Ectodermal cell (in vitro differentiated cells): ENCODE data around the gene ZFHX3.

Source experiments
- H3K27ac ChIP-seq: 2 replicates; pipeline ENCODE4 v1.7.0; 2013; ENCODE audit warnings: mild to moderate bottlenecking, low read depth, low read length; ENCODE audit not compliant: insufficient read depth, poor library complexity, severe bottlenecking
- H3K27me3 ChIP-seq: 2 replicates; pipeline ENCODE4 v1.7.0; 2013; ENCODE audit warnings: mild to moderate bottlenecking, low read length; ENCODE audit not compliant: insufficient read depth, control insufficient read depth, poor library complexity, severe bottlenecking
- H3K36me3 ChIP-seq: one replicate; pipeline ENCODE4 v1.7.0; 2013; ENCODE audit warnings: low read length; ENCODE audit not compliant: control insufficient read depth, insufficient read depth
- H3K4me1 ChIP-seq: one replicate; pipeline ENCODE4 v1.7.0; 2013; ENCODE audit warnings: low read length; ENCODE audit not compliant: control insufficient read depth, insufficient read depth
- H3K4me3 ChIP-seq: 2 replicates; pipeline ENCODE4 v1.7.0; 2013; ENCODE audit warnings: low read depth, low read length, control low read depth; ENCODE audit not compliant: insufficient read depth
- H3K9me3 ChIP-seq: 2 replicates; pipeline ENCODE4 v1.7.0; 2013; ENCODE audit warnings: mild to moderate bottlenecking, low read length, moderate library complexity; ENCODE audit not compliant: control insufficient read depth
- whole genome bisulfite sequencing, 2 experiments: methylation state at CpG; one replicate each; pipeline ENCODE4 v1.1.7; 2013; ENCODE audit warnings: missing lambda C conversion rate in 2 of 2; 5-methylcytosine and 5-hydroxymethylcytosine counted together

The ZFHX3 gene

DNA sequence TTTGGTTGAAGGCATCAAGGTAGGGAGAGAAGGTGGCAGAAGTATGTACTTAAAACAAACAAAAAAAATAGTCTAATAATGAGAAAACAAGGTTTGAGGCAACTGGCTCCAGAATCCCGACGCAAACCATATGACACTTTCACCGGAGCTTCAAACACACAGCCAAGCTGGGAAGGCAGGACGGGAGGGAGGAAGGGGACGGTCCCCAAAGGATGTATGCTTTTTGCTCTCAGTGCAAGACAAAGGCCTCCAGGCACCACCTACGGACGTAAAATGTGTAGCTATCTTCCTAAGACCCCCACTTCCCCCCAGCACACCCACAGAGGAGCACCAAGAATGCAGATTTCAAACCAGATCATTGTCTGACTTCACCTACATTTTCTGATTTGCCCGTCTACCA is 102.3 kb downstream of the ZFHX3 start:
- Histone ChIP-seq H3K4me1 (peaks cover 24% of the 10 kb centered on the region), H3K27me3 (no peaks in the 10 kb centered on the region), H3K9me3 (no peaks in the 10 kb centered on the region), H3K36me3 (peaks cover 8% of the 10 kb centered on the region), H3K4me3 (no peak overlapping the region), H3K27ac (no peak overlapping the region)
- 87 to 92% methylated on average over 8 of the region's 8 CpGs for WGBS, 2 experiments

DNA sequence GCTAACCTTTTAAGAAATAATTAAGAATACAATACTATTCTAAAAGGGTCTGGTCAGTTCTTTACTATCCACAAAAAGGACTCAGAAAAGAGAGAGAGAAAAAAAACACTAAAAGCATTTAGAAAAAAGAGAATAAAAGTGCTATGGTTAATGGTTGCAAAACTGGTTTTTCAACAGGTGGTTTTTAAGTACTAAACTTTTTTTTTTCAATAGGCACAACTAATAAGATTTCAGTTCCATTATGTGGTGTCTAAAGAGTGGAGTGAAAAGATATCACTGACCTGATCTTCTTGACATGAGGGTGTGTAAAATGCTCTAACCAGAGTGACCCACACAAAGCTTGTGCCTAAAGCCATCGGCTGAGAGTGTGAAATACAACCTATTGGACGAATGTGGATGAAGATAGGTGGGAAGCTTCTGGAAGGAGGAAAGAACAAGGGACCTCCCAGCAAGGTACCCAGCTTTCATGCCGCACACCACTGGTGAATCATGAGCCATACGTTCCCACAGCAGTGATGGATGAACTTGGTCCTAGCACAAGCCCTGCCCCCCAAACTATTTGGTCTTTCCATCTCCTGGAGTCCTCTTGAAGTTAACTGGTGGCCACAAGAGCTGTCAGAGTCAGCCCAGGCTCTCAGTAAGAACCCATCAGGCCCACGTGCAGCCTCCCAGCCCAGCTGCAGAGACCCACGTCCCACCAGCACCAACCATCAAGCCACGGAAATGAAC is 103.0 kb downstream of the ZFHX3 start:
- Histone ChIP-seq H3K9me3 (no peaks in the 10 kb centered on the region), H3K27ac (no peak overlapping the region), H3K4me1 (peaks cover 24% of the 10 kb centered on the region), H3K4me3 (no peak overlapping the region), H3K36me3 (peaks cover under 1% of the 10 kb centered on the region), H3K27me3 (no peaks in the 10 kb centered on the region)
- 86% methylated on average over 7 of the region's 7 CpGs for whole genome bisulfite sequencing, 2 experiments

GRCh38 chr16:72942021-72942420 is 105.9 kb downstream of the ZFHX3 start:
- WGBS, 2 experiments, result 93 to 95% methylated on average over 7 of the region's 7 CpGs
- H3K4me3 ChIP-seq, result no peak overlapping the region

GRCh38 chr16:72940886-72941285 is 107.0 kb downstream of the ZFHX3 start:
- H3K4me3 ChIP-seq, result no peak overlapping the region
- no peaks in the 10 kb centered on the region for H3K27me3 ChIP-seq
- H3K9me3 ChIP-seq, result no peaks in the 10 kb centered on the region
- WGBS, 2 experiments, result 91 to 98% methylated on average over 5 of the region's 5 CpGs
- H3K4me1 ChIP-seq, result peaks cover 20% of the 10 kb centered on the region
- H3K36me3 ChIP-seq, result no peaks in the 10 kb centered on the region
- H3K27ac ChIP-seq, result no peak overlapping the region

More at GRCh38 chr16:72942021-72942420, 105.9 kb downstream of the ZFHX3 start:
- no peaks in the 10 kb centered on the region for H3K27me3 ChIP-seq
- no peaks in the 10 kb centered on the region for H3K36me3 ChIP-seq
- H3K27ac ChIP-seq, result no peak overlapping the region
- H3K9me3 ChIP-seq, result no peaks in the 10 kb centered on the region
- peaks cover 26% of the 10 kb centered on the region for H3K4me1 ChIP-seq

GRCh38 chr16:72939247-72939646 is 108.7 kb downstream of the ZFHX3 start:
- Histone ChIP-seq H3K9me3 (no peaks in the 10 kb centered on the region), H3K4me3 (no peak overlapping the region), H3K36me3 (no peaks in the 10 kb centered on the region), H3K27me3 (no peaks in the 10 kb centered on the region), H3K4me1 (peaks cover 24% of the 10 kb centered on the region), H3K27ac (no peak overlapping the region)
- WGBS, 2 experiments, result 88 to 92% methylated on average over 10 of the region's 10 CpGs

DNA sequence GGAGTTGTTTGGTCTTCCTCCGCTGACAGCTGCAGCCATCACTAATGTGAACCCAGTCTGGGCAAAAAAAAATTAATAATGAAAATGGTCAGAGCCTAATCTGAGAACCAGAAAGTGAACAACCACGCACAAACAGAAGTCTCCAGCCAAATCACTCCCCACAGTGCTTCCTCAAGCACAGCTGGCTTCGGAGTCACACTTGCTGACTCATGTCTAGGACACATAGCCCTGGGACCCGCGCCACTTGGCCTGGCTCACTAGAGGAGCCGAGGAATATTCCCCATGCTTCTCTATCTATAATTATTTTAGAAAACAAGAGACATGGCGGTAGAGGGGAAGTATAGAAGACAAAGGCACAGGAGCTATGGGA is 109.1 kb downstream of the ZFHX3 start:
- H3K4me3 ChIP-seq, result no peak overlapping the region
- no peaks in the 10 kb centered on the region for H3K36me3 ChIP-seq
- no peaks in the 10 kb centered on the region for H3K27me3 ChIP-seq
- peaks cover 24% of the 10 kb centered on the region for H3K4me1 ChIP-seq
- WGBS, 2 experiments, result 92 to 99% methylated on average over 5 to 7 of the region's 7 CpGs
- no peak overlapping the region for H3K27ac ChIP-seq
- no peaks in the 10 kb centered on the region for H3K9me3 ChIP-seq

- no peak overlapping the region for H3K4me3 ChIP-seq
These were observed 109.8 kb downstream of the ZFHX3 start for GRCh38 chr16:72937916-72938794.

GRCh38 chr16:72937360-72937759 is 110.6 kb downstream of the ZFHX3 start:
- Histone ChIP-seq H3K4me3 (no peak overlapping the region), H3K9me3 (no peaks in the 10 kb centered on the region), H3K27me3 (no peaks in the 10 kb centered on the region), H3K27ac (no peak overlapping the region), H3K4me1 (peaks cover 24% of the 10 kb centered on the region), H3K36me3 (no peaks in the 10 kb centered on the region)
- 93 to 95% methylated on average over 9 of the region's 9 CpGs for WGBS, 2 experiments

More at GRCh38 chr16:72937916-72938794, 109.8 kb downstream of the ZFHX3 start:
- H3K27ac ChIP-seq, result no peak overlapping the region
- no peaks in the 10 kb centered on the region for H3K9me3 ChIP-seq
- H3K4me1 ChIP-seq, result peaks cover 24% of the 10 kb centered on the region
- H3K36me3 ChIP-seq, result no peaks in the 10 kb centered on the region
- 90 to 91% methylated on average over 22 of the region's 22 CpGs for WGBS, 2 experiments
- no peaks in the 10 kb centered on the region for H3K27me3 ChIP-seq

DNA sequence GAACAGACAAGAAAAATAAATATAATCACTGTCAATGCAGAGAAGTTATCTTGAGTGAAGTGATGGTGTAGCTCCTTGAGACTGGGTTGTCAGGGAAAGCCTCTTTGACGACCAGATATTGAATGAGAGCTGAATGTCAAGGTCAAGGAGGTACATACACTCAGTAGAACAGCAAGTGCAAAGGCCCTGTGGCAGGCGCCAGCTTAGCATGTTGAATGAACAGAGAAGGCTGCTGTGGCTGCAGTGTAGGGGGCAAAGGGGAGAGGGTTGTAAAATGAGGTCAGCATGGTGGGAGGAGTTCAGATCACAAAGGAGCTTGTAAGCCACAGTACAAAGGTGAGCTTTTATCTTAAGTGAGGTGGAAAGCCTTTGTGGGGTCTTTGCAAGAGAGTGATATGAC is 111.5 kb downstream of the ZFHX3 start:
- peaks cover 32% of the 10 kb centered on the region for H3K4me1 ChIP-seq
- no peaks in the 10 kb centered on the region for H3K9me3 ChIP-seq
- no peaks in the 10 kb centered on the region for H3K36me3 ChIP-seq
- H3K27me3 ChIP-seq, result no peaks in the 10 kb centered on the region
- 87 to 91% methylated on average over 2 of the region's 2 CpGs for WGBS, 2 experiments
- H3K27ac ChIP-seq, result no peak overlapping the region
- H3K4me3 ChIP-seq, result no peak overlapping the region

DNA sequence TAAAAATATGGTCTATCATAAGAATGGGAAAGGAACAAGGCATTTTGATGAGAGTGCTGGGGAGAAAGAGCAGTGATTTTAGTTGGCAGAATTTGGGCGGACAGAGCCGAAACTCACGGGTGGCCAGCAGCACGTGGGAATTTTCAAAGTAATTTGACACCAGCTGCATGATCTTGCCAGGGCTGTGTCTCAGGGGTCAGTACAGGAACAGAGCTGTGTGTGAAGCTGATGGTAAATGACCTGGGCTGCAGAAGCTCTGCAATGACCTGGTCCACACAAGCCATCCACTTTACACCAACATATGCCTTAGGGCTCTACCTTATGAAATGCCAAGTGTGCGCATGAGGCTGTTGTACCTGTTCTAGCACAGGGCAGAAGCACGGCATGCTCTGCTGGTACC is 112.0 kb downstream of the ZFHX3 start:
- 62% methylated on average over 6 of the region's 6 CpGs for WGBS, 2 experiments
- H3K9me3 ChIP-seq, result no peaks in the 10 kb centered on the region
- no peak overlapping the region for H3K27ac ChIP-seq
- no peaks in the 10 kb centered on the region for H3K36me3 ChIP-seq
- H3K27me3 ChIP-seq, result no peaks in the 10 kb centered on the region
- H3K4me3 ChIP-seq, result no peak overlapping the region
- peaks cover 36% of the 10 kb centered on the region for H3K4me1 ChIP-seq
